Measurements from ENCODE around the gene PIK3CA. TPM values are rescaled to one million over a fixed set of nuclear protein-coding genes. Genes with fewer than 3 reads are reported as not detected.
"Not testable (repeated sequence)": the region's sequence is repeated elsewhere in the genome, so short reads cannot be mapped to it uniquely, and the experiment has no call there.

Gene PIK3CA
- polyA plus RNA-seq, 1 experiment, result 21.4 TPM

DNA sequence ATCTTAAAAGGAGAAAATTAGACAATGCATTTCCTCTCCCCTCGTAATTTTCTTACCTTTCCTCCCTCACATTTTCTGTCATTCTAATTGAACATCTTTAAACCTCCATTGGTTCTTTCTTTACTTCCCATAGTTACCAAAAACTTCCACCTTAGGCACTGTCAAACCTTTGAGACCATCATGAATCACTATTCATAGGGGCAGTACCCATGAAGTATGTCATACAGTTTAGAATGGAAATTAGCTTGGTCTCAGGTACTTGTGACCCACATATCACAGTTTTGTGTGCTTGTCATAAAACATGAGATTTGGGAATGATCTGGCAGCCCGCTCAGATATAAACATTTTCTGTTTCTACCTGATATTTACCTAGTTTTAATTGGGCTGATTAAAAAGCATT lies 52.6 kb downstream of the PIK3CA start:
- ChIA-PET POLR2A (no interaction called here), CTCF (no interaction called here)
- TF ChIP-seq, protein P1, sequence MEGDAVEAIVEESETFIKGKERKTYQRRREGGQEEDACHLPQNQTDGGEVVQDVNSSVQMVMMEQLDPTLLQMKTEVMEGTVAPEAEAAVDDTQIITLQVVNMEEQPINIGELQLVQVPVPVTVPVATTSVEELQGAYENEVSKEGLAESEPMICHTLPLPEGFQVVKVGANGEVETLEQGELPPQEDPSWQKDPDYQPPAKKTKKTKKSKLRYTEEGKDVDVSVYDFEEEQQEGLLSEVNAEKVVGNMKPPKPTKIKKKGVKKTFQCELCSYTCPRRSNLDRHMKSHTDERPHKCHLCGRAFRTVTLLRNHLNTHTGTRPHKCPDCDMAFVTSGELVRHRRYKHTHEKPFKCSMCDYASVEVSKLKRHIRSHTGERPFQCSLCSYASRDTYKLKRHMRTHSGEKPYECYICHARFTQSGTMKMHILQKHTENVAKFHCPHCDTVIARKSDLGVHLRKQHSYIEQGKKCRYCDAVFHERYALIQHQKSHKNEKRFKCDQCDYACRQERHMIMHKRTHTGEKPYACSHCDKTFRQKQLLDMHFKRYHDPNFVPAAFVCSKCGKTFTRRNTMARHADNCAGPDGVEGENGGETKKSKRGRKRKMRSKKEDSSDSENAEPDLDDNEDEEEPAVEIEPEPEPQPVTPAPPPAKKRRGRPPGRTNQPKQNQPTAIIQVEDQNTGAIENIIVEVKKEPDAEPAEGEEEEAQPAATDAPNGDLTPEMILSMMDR (IDR thresholded peaks at IDR 0.05; ENCODE audit: low read depth, low read length), result no peak
- H3K27me3 ChIP-seq (ENCODE audit: control insufficient read depth, insufficient read depth, low read length), result no peaks in the 10 kb centered on the region
- H3K4me3 ChIP-seq (ENCODE audit: low read depth, low read length), result no peak overlapping the region
- no peak overlapping the region for H3K27ac ChIP-seq (ENCODE audit: low read depth, low read length)
- no peak for DNase-seq (ENCODE audit: low read depth, low spot score)
- H3K9me3 ChIP-seq (ENCODE audit: control insufficient read depth, insufficient read depth, low read length), result no peaks in the 10 kb centered on the region

DNA sequence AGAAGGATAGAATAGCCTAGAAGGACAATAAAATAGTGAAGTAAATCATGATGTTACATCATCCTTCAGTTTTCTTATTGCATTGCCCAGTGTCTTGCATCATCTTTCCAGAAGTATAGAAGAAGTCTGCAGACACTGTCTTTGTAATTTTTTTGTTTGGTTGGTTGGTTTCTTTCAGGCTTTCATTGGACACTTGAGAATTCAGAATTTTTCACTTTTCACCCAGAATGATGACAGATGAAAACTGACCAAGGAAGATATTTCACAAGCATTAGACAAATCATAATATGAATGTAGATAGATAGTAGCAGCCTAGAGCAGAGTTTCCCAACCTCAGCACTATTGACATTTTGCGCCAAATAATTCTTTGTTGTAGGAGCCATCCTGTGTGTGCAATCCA lies 67.4 kb downstream of the PIK3CA start:
- H3K27me3 ChIP-seq (ENCODE audit: control insufficient read depth, insufficient read depth, low read length); H3K9me3 ChIP-seq (ENCODE audit: control insufficient read depth, insufficient read depth, low read length); H3K4me3 ChIP-seq (ENCODE audit: low read depth, low read length); H3K27ac ChIP-seq (ENCODE audit: low read depth, low read length); CTCF ChIA-PET; POLR2A ChIA-PET; DNase-seq (ENCODE audit: low read depth, low spot score): not testable (repeated sequence)

DNA sequence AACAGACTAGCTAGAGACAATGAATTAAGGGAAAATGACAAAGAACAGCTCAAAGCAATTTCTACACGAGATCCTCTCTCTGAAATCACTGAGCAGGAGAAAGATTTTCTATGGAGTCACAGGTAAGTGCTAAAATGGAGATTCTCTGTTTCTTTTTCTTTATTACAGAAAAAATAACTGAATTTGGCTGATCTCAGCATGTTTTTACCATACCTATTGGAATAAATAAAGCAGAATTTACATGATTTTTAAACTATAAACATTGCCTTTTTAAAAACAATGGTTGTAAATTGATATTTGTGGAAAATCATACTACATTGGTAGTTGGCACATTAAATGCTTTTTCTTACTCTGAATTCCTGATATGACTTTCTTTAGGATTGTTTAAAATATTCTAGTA lies 70.1 kb downstream of the PIK3CA start:
- H3K9me3 ChIP-seq (ENCODE audit: control insufficient read depth, insufficient read depth, low read length); DNase-seq (ENCODE audit: low read depth, low spot score); H3K27me3 ChIP-seq (ENCODE audit: control insufficient read depth, insufficient read depth, low read length); H3K4me3 ChIP-seq (ENCODE audit: low read depth, low read length); POLR2A ChIA-PET; H3K27ac ChIP-seq (ENCODE audit: low read depth, low read length); CTCF ChIA-PET: not testable (repeated sequence)

DNA sequence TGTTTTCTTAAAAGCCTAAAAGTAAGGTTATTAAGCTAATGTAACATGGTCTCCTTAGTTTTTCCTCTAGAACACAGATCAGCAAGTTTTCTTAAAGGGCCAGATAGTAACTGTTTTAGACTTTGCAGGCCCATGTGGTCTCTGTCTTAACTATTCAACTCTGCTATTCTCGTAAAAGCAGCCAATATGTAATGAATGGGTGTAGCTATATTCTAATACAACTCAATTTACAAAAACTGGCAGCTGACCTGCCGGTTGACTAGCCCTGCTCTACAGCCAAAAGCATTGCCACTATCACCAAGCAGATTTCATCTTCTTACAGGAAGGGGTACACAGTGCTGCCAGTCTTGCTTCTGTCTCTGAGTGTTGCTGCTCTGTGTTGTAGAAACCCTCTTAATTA lies 75.4 kb downstream of the PIK3CA start:
- TF ChIP-seq, protein P1 (IDR thresholded peaks at IDR 0.05; ENCODE audit: low read depth, low read length), result no peak
- CTCF ChIA-PET, result no interaction called here
- DNase-seq (ENCODE audit: low read depth, low spot score), result no peak
- Histone ChIP-seq H3K27me3 (ENCODE audit: control insufficient read depth, insufficient read depth, low read length) (no peaks in the 10 kb centered on the region), H3K27ac (ENCODE audit: low read depth, low read length) (no peak overlapping the region), H3K9me3 (ENCODE audit: control insufficient read depth, insufficient read depth, low read length) (no peaks in the 10 kb centered on the region), H3K4me3 (ENCODE audit: low read depth, low read length) (no peak overlapping the region)
- POLR2A ChIA-PET, result no interaction called here

DNA sequence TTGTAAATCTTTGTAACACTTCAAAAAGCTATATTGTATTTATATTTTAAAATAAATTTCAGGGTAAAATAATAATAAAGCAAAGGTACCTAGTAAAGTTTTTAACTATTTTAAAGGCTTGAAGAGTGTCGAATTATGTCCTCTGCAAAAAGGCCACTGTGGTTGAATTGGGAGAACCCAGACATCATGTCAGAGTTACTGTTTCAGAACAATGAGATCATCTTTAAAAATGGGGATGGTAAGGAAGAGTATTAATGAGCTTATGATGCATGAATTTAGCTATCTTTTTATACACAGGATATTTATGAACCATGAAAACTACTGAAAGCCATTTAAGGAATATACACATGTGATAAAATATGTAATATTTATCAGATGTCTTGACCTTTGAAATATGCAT lies 76.4 kb downstream of the PIK3CA start:
- no peak for DNase-seq (ENCODE audit: low read depth, low spot score)
- TF ChIP-seq, protein P1 (IDR thresholded peaks at IDR 0.05; ENCODE audit: low read depth, low read length), result no peak
- no peaks in the 10 kb centered on the region for H3K9me3 ChIP-seq (ENCODE audit: control insufficient read depth, insufficient read depth, low read length)
- H3K4me3 ChIP-seq (ENCODE audit: low read depth, low read length), result no peak overlapping the region
- CTCF ChIA-PET, result interaction anchor here (1.0 to 1.3 kb wide), 2 partner anchors 46 to 209 kb away, joined by 3 to 4 read pairs; no protein-coding TSS in a partner anchor
- no peaks in the 10 kb centered on the region for H3K27me3 ChIP-seq (ENCODE audit: control insufficient read depth, insufficient read depth, low read length)
- POLR2A ChIA-PET, result no interaction called here
- H3K27ac ChIP-seq (ENCODE audit: low read depth, low read length), result no peak overlapping the region

DNA sequence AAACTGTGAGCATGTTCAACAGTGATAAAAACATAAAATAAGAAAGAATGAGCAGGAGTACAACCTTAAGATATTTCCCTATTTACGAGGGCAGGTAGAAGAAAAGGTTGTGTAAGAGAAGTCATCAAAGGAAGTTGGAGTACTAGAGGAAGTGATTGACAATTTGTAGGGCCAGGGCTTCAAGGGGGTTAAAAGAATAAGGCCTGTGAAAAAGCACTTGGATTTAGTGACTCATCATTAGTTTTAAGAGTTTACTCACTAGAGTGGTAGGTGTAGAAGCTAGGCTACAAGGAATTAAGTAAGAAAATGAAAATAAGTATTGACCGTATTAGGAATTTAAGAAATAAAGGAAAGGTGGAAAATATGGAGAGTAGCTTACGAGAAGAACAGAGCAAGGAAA lies 79.2 kb downstream of the PIK3CA start:
- DNase-seq (ENCODE audit: low read depth, low spot score), result no peak
- H3K9me3 ChIP-seq (ENCODE audit: control insufficient read depth, insufficient read depth, low read length), result no peaks in the 10 kb centered on the region
- TF ChIP-seq, protein P1 (IDR thresholded peaks at IDR 0.05; ENCODE audit: low read depth, low read length), result no peak
- H3K27ac ChIP-seq (ENCODE audit: low read depth, low read length), result no peak overlapping the region
- POLR2A ChIA-PET, result no interaction called here
- H3K27me3 ChIP-seq (ENCODE audit: control insufficient read depth, insufficient read depth, low read length), result no peaks in the 10 kb centered on the region
- H3K4me3 ChIP-seq (ENCODE audit: low read depth, low read length), result no peak overlapping the region
- CTCF ChIA-PET, result interaction anchor here (0.7 to 1.6 kb wide), 2 partner anchors 80 to 88 kb away, joined by 3 to 5 read pairs; no protein-coding TSS in a partner anchor
